HG03045 (cell line): ENCODE results near the gene HELZ.
"Not testable (repeated sequence)": the region's sequence is repeated elsewhere in the genome, so short reads cannot be mapped to it uniquely, and the experiment has no call there.

Experiments
- ATAC-seq: cut with Tn5 transposase; IDR thresholded peaks from one replicate; pipeline ENCODE4 v1.9.1; 2021; ENCODE audit warnings: mild to moderate bottlenecking, moderate library complexity; ENCODE audit not compliant: unreplicated experiment

HELZ gene

GRCh38 chr17:67271187-67271586, 26.2 kb upstream of the HELZ start:
- ATAC-seq: not testable (repeated sequence)

- no peak for ATAC-seq
Observed at GRCh38 chr17:67270416-67270815, 25.4 kb upstream of the HELZ start.

- no peak for ATAC-seq
Observed at GRCh38 chr17:67266496-67266895, 21.5 kb upstream of the HELZ start.

- no peak for ATAC-seq
Observed at GRCh38 chr17:67265436-67266019, 20.5 kb upstream of the HELZ start.

- ATAC-seq: no peak
Observed at GRCh38 chr17:67262435-67263117, 17.6 kb upstream of the HELZ start.

- ATAC-seq: no peak
Observed at GRCh38 chr17:67260170-67260987, 15.4 kb upstream of the HELZ start.

GRCh38 chr17:67258821-67259468, 13.9 kb upstream of the HELZ start:
- no peak for ATAC-seq

- ATAC-seq: no peak
Observed at GRCh38 chr17:67256075-67256732, 11.2 kb upstream of the HELZ start.

GRCh38 chr17:67253384-67253783, 8.4 kb upstream of the HELZ start:
- no peak for ATAC-seq

- not testable (repeated sequence) for ATAC-seq
Observed at GRCh38 chr17:67251586-67251985, 6.6 kb upstream of the HELZ start.

- no peak for ATAC-seq
Observed at GRCh38 chr17:67248291-67248690, 3.3 kb upstream of the HELZ start.

- no peak for ATAC-seq
Observed at GRCh38 chr17:67247416-67247900, 2.5 kb upstream of the HELZ start.

- peak; percentile 49 for ATAC-seq
Observed at GRCh38 chr17:67246653-67247415, 1.8 kb upstream of the HELZ start.

GRCh38 chr17:67246403-67246652, 1.3 kb upstream of the HELZ start:
- ATAC-seq: no peak

- no peak for ATAC-seq
Observed at GRCh38 chr17:67245694-67246402, 852 bp upstream of the HELZ start.

GRCh38 chr17:67244431-67245072, 444 bp downstream of the HELZ start:
- ATAC-seq: peak; percentile 28

- no peak for ATAC-seq
Observed at GRCh38 chr17:67243284-67243683, 1.7 kb downstream of the HELZ start.

- no peak for ATAC-seq
Observed at GRCh38 chr17:67241719-67242341, 3.2 kb downstream of the HELZ start.

- ATAC-seq: no peak
Observed at GRCh38 chr17:67239597-67239996, 5.4 kb downstream of the HELZ start.
